ENCODE data around the gene POLD2.

DNA sequence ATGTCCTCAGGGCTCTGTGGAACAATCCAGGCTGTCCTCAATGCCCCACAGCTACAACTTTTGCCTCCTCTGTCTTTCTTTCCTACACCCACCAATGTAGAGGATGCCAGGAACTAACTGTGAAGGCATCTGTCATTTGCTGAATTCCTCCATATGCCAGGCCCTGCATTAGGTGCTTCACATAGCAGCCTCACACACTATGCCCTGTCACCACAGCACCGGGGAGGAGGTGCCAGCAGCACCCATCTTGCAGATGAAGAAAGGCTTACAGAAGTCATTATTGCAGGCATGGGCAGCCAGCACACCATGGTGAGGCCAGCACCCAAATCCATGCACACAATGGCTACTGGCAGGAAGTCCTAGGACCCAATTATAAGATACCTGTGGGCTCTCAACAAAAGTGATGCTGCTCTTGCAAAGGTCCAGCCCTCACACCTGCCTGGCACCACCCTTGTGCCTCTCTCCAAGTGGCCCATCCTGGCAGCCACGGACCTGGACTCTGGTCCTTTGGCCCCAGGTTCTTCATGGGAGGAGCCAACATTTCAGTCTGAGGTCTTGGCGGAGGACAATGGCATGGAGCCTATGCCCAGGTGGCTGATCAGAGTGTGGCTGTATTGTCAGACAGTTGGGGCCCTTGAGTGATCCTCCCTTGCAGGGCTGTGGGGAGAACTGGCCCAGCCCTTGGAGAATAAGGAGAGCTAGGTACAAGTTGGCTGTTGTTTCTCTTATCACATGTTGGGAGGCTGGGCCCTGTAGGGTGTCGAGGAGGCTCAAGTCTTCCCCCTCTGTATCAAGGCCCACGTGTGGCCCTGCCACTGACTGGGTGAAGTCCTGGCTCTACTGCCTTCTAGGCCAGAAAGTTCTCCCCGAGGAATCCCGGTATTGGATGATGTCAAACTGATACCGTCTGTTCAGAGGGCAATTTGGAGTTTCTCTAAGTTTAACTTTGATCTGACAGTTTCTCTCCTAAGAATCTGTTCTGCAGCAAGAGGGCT is 32.1 kb upstream of the POLD2 start:
- TF ChIP-seq, protein P1, sequence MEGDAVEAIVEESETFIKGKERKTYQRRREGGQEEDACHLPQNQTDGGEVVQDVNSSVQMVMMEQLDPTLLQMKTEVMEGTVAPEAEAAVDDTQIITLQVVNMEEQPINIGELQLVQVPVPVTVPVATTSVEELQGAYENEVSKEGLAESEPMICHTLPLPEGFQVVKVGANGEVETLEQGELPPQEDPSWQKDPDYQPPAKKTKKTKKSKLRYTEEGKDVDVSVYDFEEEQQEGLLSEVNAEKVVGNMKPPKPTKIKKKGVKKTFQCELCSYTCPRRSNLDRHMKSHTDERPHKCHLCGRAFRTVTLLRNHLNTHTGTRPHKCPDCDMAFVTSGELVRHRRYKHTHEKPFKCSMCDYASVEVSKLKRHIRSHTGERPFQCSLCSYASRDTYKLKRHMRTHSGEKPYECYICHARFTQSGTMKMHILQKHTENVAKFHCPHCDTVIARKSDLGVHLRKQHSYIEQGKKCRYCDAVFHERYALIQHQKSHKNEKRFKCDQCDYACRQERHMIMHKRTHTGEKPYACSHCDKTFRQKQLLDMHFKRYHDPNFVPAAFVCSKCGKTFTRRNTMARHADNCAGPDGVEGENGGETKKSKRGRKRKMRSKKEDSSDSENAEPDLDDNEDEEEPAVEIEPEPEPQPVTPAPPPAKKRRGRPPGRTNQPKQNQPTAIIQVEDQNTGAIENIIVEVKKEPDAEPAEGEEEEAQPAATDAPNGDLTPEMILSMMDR (conservative IDR thresholded peaks at IDR 0.05) = no peak
- no peak for TF ChIP-seq ZFX (IDR thresholded peaks at IDR 0.05)

Data from C4-2B (cell line).